Fibroblast of lung (primary cell): ENCODE results near the gene PAX3. TPM values are rescaled to one million over a fixed set of nuclear protein-coding genes. Genes with fewer than 3 reads are reported as not detected.

Source experiments
- DNase-seq, 2 donors: peaks; one replicate each; pipeline versions ENCODE4 v3.0.0 to v3.0.0-alpha.2; 2010; ENCODE audit warnings: low read depth in 2 of 2
- H2AFZ ChIP-seq: 2 replicates; pipeline ENCODE4 v1.5.1; 2012; ENCODE audit warnings: low read length, control low read depth, inconsistent platforms
- H3K27ac ChIP-seq: 2 replicates; pipeline ENCODE4 v1.5.1; 2011; ENCODE audit warnings: low read length, control low read depth; ENCODE audit not compliant: insufficient read depth
- H3K27me3 ChIP-seq: 2 replicates; pipeline ENCODE4 v1.5.1; 2011; ENCODE audit warnings: mild to moderate bottlenecking, low read length; ENCODE audit not compliant: control insufficient read depth, insufficient read depth
- H3K36me3 ChIP-seq: 2 replicates; pipeline ENCODE4 v1.5.1; 2011; ENCODE audit warnings: low read length; ENCODE audit not compliant: control insufficient read depth, insufficient read depth
- H3K4me1 ChIP-seq: 2 replicates; pipeline ENCODE4 v1.5.1; 2011; ENCODE audit warnings: low read length; ENCODE audit not compliant: control insufficient read depth, insufficient read depth; ENCODE audit errors: extremely low read depth
- H3K4me2 ChIP-seq: 2 replicates; pipeline ENCODE4 v1.5.1; 2011; ENCODE audit warnings: low read length, control low read depth; ENCODE audit not compliant: insufficient read depth; ENCODE audit errors: extremely low read depth
- H3K4me3 ChIP-seq, 4 experiments: fragments of 200-600 bp in 1 of 4; sonication (generic) in 1 of 4; replicated peaks in 1 of 4; 2 replicates each; pipeline ENCODE4 v1.5.1; 2011 to 2016; ENCODE audit warnings: low read length in 4 of 4, low read depth in 3 of 4, mild to moderate bottlenecking in 3 of 4, control low read depth in 2 of 4, inconsistent platforms in 1 of 4, mixed read lengths in 1 of 4; ENCODE audit not compliant: insufficient read depth in 1 of 4; ENCODE audit errors: control extremely low read depth in 1 of 4
- H3K79me2 ChIP-seq: 2 replicates; pipeline ENCODE4 v1.5.1; 2012; ENCODE audit warnings: mild to moderate bottlenecking, low read length, inconsistent platforms; ENCODE audit not compliant: control insufficient read depth, insufficient read depth
- H3K9ac ChIP-seq: 2 replicates; pipeline ENCODE4 v1.5.1; 2011; ENCODE audit warnings: mild to moderate bottlenecking, low read length, control low read depth; ENCODE audit not compliant: insufficient read depth
- H3K9me3 ChIP-seq: 2 replicates; pipeline ENCODE4 v1.5.1; 2012; ENCODE audit warnings: low read depth, low read length; ENCODE audit not compliant: control insufficient read depth, insufficient read depth
- H4K20me1 ChIP-seq: 2 replicates; pipeline ENCODE4 v1.5.1; 2011; ENCODE audit warnings: low read length; ENCODE audit not compliant: control insufficient read depth, insufficient read depth; ENCODE audit errors: extremely low read depth
- EZH2 ChIP-seq: IDR thresholded peaks from 2 replicates; pipeline ENCODE4 v1.5.1; 2012; ENCODE audit warnings: low read length, control low read depth, mild to moderate bottlenecking; ENCODE audit errors: missing control alignments
- polyA plus RNA-seq, 2 donors: library from polyadenylated mRNA; depleted of rRNA in 1 of 2; stranded (reverse) in 1 of 2; unstranded in 1 of 2; fragments of >200 nt; gene quantifications; 2 replicates each; pipeline ENCODE4 v1.2.1, GENCODE V29; 2011 to 2012; ENCODE audit warnings: missing spikeins in 1 of 2
- total RNA-seq: library from RNA; depleted of rRNA; stranded (reverse); fragments of >200 nt; gene quantifications from 2 replicates; pipeline ENCODE4 v1.2.1, GENCODE V29; 2014
- TF ChIP-seq, protein P1 (sequence below), 2 donors: IDR thresholded peaks in 1 of 2; conservative IDR thresholded peaks in 1 of 2; 1 replicate in 1 of 2; 2 replicates in 1 of 2; pipeline ENCODE4 v1.5.1; 2011 to 2012; ENCODE audit warnings: low read length in 2 of 2, control low read depth in 1 of 2, inconsistent platforms in 1 of 2, low read depth in 1 of 2, mild to moderate bottlenecking in 1 of 2

PAX3 gene
- total and polyA plus RNA-seq, 2 donors (not counting 1 experiment from before 2014, with no cell fraction given), result not detected

DNA sequence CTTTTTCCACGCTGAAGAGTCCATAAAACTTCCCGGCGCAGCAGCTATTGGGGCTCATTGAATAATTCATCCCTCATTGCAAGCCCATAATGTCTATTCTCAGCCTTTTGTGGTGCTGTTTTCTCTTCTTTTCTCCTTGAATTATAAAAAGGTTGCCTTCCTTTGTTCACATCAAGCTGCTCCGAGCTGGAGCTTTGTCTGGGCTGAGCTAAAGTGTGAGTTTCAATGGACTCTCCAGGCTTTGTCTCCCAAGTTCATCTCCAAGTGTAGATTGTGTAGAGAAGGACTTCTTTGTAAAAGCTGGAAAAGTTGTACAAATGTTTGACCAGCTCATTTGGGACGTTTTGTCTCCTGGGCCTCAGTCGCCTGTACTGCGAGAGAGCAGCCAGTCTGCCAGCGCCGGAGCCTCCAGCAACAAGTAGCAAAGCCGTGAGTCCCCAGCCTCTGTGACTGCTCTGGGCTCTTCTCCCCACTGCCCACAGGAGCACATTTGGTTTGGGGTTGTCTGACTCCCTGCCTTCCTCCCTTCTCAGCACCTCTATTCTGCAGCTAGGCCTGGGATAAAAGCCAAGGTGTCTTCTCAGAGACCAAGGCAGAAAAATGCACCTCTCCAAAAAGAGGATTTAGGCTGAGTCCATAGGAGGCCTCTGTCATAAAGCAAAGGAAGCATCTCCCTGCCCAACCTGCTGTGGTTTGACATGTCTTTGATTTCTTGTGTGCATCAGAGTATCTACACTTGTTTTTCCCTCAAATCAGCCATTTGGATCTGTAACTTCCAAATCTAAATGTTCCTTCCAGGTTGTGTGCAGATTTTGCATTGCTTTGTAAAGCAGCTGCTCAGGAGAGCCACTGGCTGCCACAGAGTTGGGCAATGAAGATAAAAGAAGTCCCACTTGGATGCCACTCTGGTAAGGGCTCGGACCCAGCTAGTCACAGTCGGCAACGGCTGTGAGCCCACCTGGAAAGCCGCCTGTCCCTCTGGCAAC, 6.4 kb downstream of the PAX3 start:
- no peak overlapping the region for H3K4me2 ChIP-seq
- peaks cover 68% of the 10 kb centered on the region for H3K27me3 ChIP-seq
- no peaks in the 10 kb centered on the region for H3K79me2 ChIP-seq
- no peaks in the 10 kb centered on the region for H4K20me1 ChIP-seq
- H3K36me3 ChIP-seq, result no peaks in the 10 kb centered on the region
- peak; percentile 27 for TF ChIP-seq EZH2
- TF ChIP-seq, protein P1, sequence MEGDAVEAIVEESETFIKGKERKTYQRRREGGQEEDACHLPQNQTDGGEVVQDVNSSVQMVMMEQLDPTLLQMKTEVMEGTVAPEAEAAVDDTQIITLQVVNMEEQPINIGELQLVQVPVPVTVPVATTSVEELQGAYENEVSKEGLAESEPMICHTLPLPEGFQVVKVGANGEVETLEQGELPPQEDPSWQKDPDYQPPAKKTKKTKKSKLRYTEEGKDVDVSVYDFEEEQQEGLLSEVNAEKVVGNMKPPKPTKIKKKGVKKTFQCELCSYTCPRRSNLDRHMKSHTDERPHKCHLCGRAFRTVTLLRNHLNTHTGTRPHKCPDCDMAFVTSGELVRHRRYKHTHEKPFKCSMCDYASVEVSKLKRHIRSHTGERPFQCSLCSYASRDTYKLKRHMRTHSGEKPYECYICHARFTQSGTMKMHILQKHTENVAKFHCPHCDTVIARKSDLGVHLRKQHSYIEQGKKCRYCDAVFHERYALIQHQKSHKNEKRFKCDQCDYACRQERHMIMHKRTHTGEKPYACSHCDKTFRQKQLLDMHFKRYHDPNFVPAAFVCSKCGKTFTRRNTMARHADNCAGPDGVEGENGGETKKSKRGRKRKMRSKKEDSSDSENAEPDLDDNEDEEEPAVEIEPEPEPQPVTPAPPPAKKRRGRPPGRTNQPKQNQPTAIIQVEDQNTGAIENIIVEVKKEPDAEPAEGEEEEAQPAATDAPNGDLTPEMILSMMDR (conservative IDR thresholded peaks at IDR 0.05 in 1 of 2, IDR thresholded peaks at IDR 0.05 in 1 of 2; ENCODE audit: low read depth in 1 of 2, low read length in 2 of 2), result no peak
- peaks cover 2% of the 10 kb centered on the region for H3K4me1 ChIP-seq
- DNase-seq, result no peak
- no peak overlapping the region for H3K27ac ChIP-seq
- no peak overlapping the region for H3K4me3 ChIP-seq
- H2AFZ ChIP-seq, result no peak overlapping the region
- no peak overlapping the region for H3K9ac ChIP-seq
- H3K9me3 ChIP-seq, result no peaks in the 10 kb centered on the region

DNA sequence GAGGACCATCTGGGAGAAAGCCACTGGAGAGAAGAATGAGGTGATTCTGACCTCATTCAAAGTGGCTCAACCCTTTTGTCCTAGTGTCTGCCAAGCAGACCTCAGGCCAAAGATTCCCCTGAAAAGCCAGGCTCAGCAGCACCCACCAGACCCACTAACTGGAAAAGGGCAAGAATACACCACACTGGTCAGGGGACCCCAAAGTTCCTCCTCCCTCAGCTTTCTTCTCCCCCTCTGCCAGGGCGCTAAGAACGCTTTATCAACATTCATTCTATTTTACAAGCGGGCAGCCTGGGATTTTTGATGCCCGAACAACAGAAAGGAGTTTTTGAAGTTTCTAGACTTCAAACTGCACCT, 7.3 kb downstream of the PAX3 start:
- no peak overlapping the region for H3K4me3 ChIP-seq
- no peaks in the 10 kb centered on the region for H4K20me1 ChIP-seq
- H3K27me3 ChIP-seq, result peaks cover 59% of the 10 kb centered on the region
- H3K79me2 ChIP-seq, result no peaks in the 10 kb centered on the region
- peaks cover 2% of the 10 kb centered on the region for H3K4me1 ChIP-seq
- no peak for DNase-seq
- H3K27ac ChIP-seq, result no peak overlapping the region
- H3K36me3 ChIP-seq, result no peaks in the 10 kb centered on the region
- no peak overlapping the region for H3K9ac ChIP-seq
- no peak overlapping the region for H2AFZ ChIP-seq
- H3K9me3 ChIP-seq, result no peaks in the 10 kb centered on the region
- TF ChIP-seq EZH2, result peak; percentile 50
- TF ChIP-seq, protein P1 (conservative IDR thresholded peaks at IDR 0.05 in 1 of 2, IDR thresholded peaks at IDR 0.05 in 1 of 2; ENCODE audit: low read depth in 1 of 2, low read length in 2 of 2), result no peak
- H3K4me2 ChIP-seq, result no peak overlapping the region

DNA sequence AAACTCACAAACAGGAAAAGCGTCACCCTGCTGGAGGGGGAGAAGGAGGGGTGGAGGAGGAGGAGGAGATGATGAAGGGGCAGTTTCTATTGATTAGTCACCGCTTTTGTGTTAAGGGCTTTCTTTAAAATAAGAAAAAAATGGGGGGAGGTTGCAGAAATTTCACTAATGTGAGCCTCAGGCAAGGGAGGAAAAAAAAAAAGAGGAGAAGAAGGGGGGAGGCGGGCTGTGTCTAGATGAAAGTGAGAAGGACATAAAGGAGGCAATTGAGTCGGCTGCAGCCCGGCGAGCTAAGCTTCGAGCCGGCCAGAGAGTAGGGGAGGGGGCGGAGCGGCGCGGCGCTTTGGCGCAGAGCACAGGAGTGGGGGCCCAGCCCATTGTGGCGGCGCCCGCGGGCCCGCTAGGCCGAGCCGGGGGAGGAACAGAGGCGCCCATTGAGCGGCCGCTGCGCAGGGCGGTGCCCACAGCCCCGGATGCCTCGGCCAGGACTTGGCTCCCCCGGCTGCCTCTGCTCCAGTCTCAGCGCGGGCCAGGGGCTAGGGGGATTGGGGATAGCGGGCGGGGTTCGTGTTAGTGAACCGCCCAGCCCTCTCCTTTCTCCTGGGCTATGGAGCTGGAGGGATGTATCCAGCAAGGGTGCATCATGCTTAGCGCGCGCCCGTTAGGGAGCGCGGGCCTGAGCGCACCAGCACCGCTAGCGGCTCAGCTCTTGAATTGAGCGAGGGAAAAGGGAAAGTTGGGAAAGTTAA, 7.9 kb downstream of the PAX3 start:
- Histone ChIP-seq H3K79me2 (no peaks in the 10 kb centered on the region), H3K9me3 (no peaks in the 10 kb centered on the region), H2AFZ (no peak overlapping the region), H3K27ac (no peak overlapping the region), H3K9ac (no peak overlapping the region), H3K27me3 (peaks cover 53% of the 10 kb centered on the region), H3K4me3 (no peak overlapping the region), H4K20me1 (no peaks in the 10 kb centered on the region), H3K36me3 (no peaks in the 10 kb centered on the region), H3K4me1 (peaks cover 2% of the 10 kb centered on the region), H3K4me2 (no peak overlapping the region)
- TF ChIP-seq, protein P1 (conservative IDR thresholded peaks at IDR 0.05 in 1 of 2, IDR thresholded peaks at IDR 0.05 in 1 of 2; ENCODE audit: low read depth in 1 of 2, low read length in 2 of 2), result no peak
- peak; percentile 74 for TF ChIP-seq EZH2
- peak in 1 of 2 donors; percentile 84 for DNase-seq
